Suprapubic skin (tissue), 4 donors: Measurements from ENCODE around the gene OR51E2. TPM values are rescaled to one million over a fixed set of nuclear protein-coding genes. Genes with fewer than 3 reads are reported as not detected.

Experiments used
- DNase-seq, 2 donors: peaks; one replicate each; pipeline ENCODE4 v3.0.0-alpha.2; 2019; ENCODE audit warnings: low spot score in 2 of 2
- H3K27ac ChIP-seq: fragments of 200-600 bp; sonication (generic); one replicate; pipeline ENCODE4 v1.5.1; 2019
- H3K27me3 ChIP-seq: fragments of 200-600 bp; sonication (generic); one replicate; pipeline ENCODE4 v1.5.1; 2019
- H3K36me3 ChIP-seq: fragments of 200-600 bp; sonication (generic); one replicate; pipeline ENCODE4 v1.5.1; 2019
- H3K4me1 ChIP-seq: fragments of 200-600 bp; sonication (generic); one replicate; pipeline ENCODE4 v1.5.1; 2019
- H3K4me3 ChIP-seq: fragments of 200-600 bp; sonication (generic); one replicate; pipeline ENCODE4 v1.5.1; 2019; ENCODE audit warnings: mild to moderate bottlenecking
- H3K9me3 ChIP-seq: fragments of 200-600 bp; sonication (generic); one replicate; pipeline ENCODE4 v1.5.1; 2019
- CTCF ChIP-seq, 2 donors: fragments of 200-600 bp in 1 of 2; fragments of 450-650 bp in 1 of 2; sonication (generic) in 1 of 2; IDR thresholded peaks; one replicate each; pipeline ENCODE4 v1.5.1; 2016 to 2019; ENCODE audit warnings: antibody characterized with exemption in 2 of 2, mild to moderate bottlenecking in 1 of 2, moderate library complexity in 1 of 2
- EP300 ChIP-seq: sonication (generic); formaldehyde crosslinking; IDR thresholded peaks from one replicate; pipeline ENCODE4 v1.6.1; 2017; ENCODE audit warnings: antibody characterized with exemption
- POLR2A ChIP-seq, 2 donors: fragments of 450-650 bp; IDR thresholded peaks; one replicate each; pipeline ENCODE4 v1.6.1; 2017; ENCODE audit warnings: antibody characterized with exemption in 2 of 2, mild to moderate bottlenecking in 2 of 2, moderate library complexity in 2 of 2
- POLR2AphosphoS5 ChIP-seq, 3 donors: sonication (generic); formaldehyde crosslinking; IDR thresholded peaks; one replicate each; pipeline ENCODE4 v1.6.1; 2017; ENCODE audit warnings: antibody characterized with exemption in 3 of 3
- WGBS: methylation state at CpG from one replicate; pipeline ENCODE4 v1.1.5; 2018; 5-methylcytosine and 5-hydroxymethylcytosine counted together
- total RNA-seq, 4 donors: library from RNA; depleted of rRNA; stranded (reverse); fragments of >200 nt; gene quantifications; one replicate each; pipeline ENCODE4 v1.1.0, GENCODE V29; 2016

The OR51E2 gene
- total RNA-seq, 4 donors from 2014 or later: not detected

GRCh38 chr11:4664183-4664582 is 33.5 kb downstream of the OR51E2 start:
- no peak overlapping the region for H3K27ac ChIP-seq
- no peaks in the 10 kb centered on the region for H3K27me3 ChIP-seq
- H3K9me3 ChIP-seq: no peaks in the 10 kb centered on the region
- no peaks in the 10 kb centered on the region for H3K4me1 ChIP-seq
- TF ChIP-seq POLR2A (IDR thresholded peaks at IDR 0.05): no peak
- no peak for TF ChIP-seq EP300
- TF ChIP-seq CTCF (IDR thresholded peaks at IDR 0.05): no peak
- TF ChIP-seq POLR2AphosphoS5 (IDR thresholded peaks at IDR 0.05): no peak
- H3K36me3 ChIP-seq: no peaks in the 10 kb centered on the region
- 79% methylated on average over 3 of the region's 3 CpGs for WGBS
- DNase-seq: no peak
- no peak overlapping the region for H3K4me3 ChIP-seq

GRCh38 chr11:4662876-4663275 is 34.8 kb downstream of the OR51E2 start:
- no peaks in the 10 kb centered on the region for H3K36me3 ChIP-seq
- TF ChIP-seq POLR2A (IDR thresholded peaks at IDR 0.05): no peak
- TF ChIP-seq CTCF (IDR thresholded peaks at IDR 0.05): no peak
- no peak for TF ChIP-seq EP300
- H3K27me3 ChIP-seq: no peaks in the 10 kb centered on the region
- WGBS: 61% methylated on average over 6 of the region's 6 CpGs
- H3K4me3 ChIP-seq: no peak overlapping the region
- H3K4me1 ChIP-seq: no peaks in the 10 kb centered on the region
- no peak overlapping the region for H3K27ac ChIP-seq
- H3K9me3 ChIP-seq: no peaks in the 10 kb centered on the region
- DNase-seq: no peak

- 63% methylated on average over 5 of the region's 5 CpGs for WGBS
- no peaks in the 10 kb centered on the region for H3K9me3 ChIP-seq
- no peak overlapping the region for H3K4me3 ChIP-seq
- no peak for DNase-seq
- no peaks in the 10 kb centered on the region for H3K27me3 ChIP-seq
- H3K36me3 ChIP-seq: no peaks in the 10 kb centered on the region
- TF ChIP-seq CTCF (IDR thresholded peaks at IDR 0.05): no peak
- no peaks in the 10 kb centered on the region for H3K4me1 ChIP-seq
- H3K27ac ChIP-seq: no peak overlapping the region
These were observed 38.8 kb downstream of the OR51E2 start for GRCh38 chr11:4658629-4659445.

- H3K4me3 ChIP-seq: no peak overlapping the region
- no peaks in the 10 kb centered on the region for H3K9me3 ChIP-seq
- TF ChIP-seq CTCF (IDR thresholded peaks at IDR 0.05) (no peak), EP300 (no peak), POLR2AphosphoS5 (IDR thresholded peaks at IDR 0.05) (no peak), POLR2A (IDR thresholded peaks at IDR 0.05) (no peak)
- no peaks in the 10 kb centered on the region for H3K36me3 ChIP-seq
- DNase-seq: no peak
- no peak overlapping the region for H3K27ac ChIP-seq
- WGBS: 83% methylated on average over 2 of the region's 2 CpGs
- no peaks in the 10 kb centered on the region for H3K4me1 ChIP-seq
- H3K27me3 ChIP-seq: no peaks in the 10 kb centered on the region
These were observed 42.9 kb downstream of the OR51E2 start for GRCh38 chr11:4654635-4655369.

GRCh38 chr11:4647766-4648165 is 49.9 kb downstream of the OR51E2 start:
- Histone ChIP-seq H3K27me3 (peaks cover 4% of the 10 kb centered on the region), H3K9me3 (no peaks in the 10 kb centered on the region), H3K36me3 (no peaks in the 10 kb centered on the region), H3K4me1 (no peaks in the 10 kb centered on the region), H3K27ac (no peak overlapping the region), H3K4me3 (no peak overlapping the region)
- TF ChIP-seq POLR2A (IDR thresholded peaks at IDR 0.05) (no peak), CTCF (IDR thresholded peaks at IDR 0.05) (no peak)
- WGBS: 53% methylated on average over 4 of the region's 4 CpGs
- DNase-seq: no peak
